Stimulated activated CD8-positive, alpha-beta memory T cell treated with anti-CD3 and anti-CD28 coated beads, Interleukin-7, amount 100 ng/mL, for 48 hours (primary cell): ENCODE measurements around the gene GPR176.
"Not testable (repeated sequence)": the region's sequence is repeated elsewhere in the genome, so short reads cannot be mapped to it uniquely, and the experiment has no call there.

Experiments used
- DNase-seq, 2 donors: peaks; one replicate each; pipeline ENCODE4 v3.0.0-alpha.2; 2020; ENCODE audit warnings: low read depth in 1 of 2; ENCODE audit errors: extremely low read depth in 1 of 2

The GPR176 gene

DNA sequence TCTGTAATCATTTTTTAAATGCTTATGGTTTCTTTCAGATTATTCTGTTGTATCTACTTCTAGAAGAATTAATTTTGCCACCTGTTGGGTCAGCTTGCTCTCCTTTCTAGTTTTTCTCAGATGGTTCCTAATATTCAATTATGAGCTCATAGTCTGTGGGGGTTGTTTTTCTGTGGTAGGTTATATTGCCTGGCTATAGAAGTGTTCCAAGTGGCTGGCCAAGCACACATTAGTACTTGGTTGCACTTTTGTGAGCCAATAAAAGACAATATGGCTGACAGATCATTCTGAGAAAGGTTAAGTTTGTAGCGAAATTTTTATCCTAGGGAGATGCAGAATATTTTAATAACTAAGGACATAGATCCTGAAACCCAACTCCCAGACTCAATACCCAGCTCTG lies 105.6 kb downstream of the GPR176 start:
- DNase-seq = no peak

DNA sequence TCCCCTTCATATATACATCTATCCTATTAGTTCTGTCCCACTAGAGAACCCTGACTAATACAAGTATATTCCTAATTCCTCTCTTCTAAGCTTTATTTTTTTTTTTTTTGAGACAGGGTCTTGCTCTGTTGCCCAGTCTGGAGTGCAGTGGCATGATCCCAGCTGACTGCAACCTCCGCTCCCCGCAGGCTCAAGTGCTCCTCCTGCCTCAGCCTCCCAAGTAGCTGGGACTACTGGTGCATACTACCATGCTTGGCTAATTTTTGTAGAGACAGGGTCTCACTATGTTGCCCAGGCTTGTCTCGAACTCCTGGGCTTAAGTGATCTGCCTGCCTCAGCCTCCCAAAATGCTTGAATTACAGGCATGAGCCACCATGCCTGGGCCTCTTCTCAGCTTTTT lies 107.4 kb downstream of the GPR176 start:
- DNase-seq = not testable (repeated sequence)

DNA sequence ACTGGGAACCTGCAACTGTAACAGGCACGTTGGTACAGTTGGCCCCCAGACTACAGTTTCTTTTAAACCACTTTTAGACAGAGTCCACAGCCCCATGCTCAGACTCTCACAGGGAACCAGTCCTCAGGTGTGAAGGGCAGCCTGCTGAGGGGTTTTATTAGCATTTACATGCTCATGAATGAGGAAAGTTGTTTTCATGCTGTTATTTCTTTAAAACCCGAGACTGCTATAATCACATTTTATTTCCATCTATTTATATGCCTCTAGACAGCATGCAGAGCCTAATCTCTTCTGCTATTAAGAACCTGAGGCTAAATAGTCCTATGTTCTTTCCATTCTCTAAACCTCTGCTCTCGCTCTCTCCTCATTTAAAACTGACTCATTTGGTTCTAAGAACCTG lies 111.2 kb downstream of the GPR176 start:
- no peak for DNase-seq

DNA sequence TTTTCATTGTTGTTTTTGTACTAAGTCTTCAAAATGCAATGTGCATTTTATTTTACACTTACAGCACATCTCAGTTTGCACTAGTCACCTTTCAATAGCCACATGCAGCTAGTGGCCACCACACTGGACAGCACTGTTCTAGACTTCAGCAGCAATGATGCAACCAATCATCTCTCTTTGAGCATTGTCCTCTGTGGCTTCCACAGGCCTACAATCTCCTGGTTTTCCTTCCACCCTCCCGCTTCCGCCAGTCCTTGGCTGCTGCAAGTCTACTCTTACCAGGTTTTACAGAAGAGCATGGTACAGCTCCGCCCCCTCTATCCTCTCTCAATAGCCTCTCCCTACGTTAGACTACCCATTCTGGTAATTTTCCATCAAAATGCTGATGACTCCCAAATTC lies 112.3 kb downstream of the GPR176 start:
- no peak for DNase-seq

DNA sequence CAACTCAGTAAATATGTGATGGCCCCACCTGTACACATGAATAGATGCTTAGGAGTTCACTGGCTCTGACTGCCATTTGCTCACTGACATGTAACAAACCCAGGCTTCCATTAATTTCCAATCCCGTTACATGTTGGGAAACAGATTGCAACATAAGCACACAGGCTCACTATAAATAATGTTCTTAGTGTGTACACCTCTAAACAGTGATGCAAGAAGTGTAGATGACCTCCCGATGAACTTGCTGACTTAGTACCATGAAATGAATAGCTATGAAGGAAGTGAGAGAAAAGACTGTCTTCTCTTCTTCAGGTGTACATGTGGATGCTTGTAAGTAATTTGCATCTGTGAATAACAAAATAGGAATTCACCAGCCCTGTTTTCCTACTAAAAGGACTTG lies 116.0 kb downstream of the GPR176 start:
- DNase-seq = no peak

DNA sequence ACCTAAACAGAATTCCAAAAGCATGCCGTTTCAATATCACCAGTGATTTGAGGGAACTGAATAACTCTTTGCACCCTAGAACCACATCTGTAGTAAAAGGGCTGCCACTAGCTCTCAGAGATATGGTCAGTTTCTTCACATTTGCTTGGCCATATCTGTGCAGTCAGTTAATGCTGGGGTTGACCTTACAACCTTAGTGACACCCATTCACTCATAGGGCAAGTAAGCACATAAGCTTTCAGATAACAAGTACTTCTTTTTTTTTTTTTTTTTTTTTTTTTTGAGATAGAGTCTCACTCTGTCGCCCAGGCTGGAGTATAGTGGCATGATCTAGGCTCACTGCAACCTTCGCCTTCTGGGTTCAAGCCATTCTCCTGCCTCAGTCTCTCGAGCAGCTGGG lies 117.0 kb downstream of the GPR176 start:
- no peak for DNase-seq

DNA sequence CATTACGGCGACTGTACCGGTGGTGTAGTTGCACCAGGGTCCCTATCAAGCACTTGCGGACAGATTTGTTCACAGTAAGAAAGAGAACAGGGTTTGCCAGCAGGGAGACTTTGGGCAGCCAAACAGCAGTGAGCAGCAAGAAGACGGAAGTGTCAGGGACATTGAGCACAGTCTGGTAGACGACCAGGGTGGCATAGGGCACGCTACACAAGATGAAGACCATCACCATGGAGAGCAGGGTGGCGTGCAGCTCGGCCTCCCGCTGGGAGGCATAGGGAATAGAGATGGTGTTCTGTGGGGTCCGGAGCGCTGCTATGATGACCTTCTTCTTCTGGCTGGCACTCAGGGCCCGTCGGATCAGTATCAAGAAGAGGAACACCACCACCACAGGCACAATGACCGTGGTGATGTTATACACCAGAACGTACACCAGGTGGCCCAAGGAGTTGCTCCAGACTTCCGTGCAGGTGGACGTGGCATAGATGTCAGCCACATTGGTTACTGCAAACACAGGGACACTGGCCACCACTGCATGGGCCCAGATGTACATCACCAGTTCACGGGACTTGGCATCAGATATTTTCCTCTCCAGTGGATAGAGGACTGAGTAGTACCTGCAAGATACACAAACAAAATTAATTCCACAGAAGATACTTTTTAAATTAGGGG lies 118.3 kb downstream of the GPR176 start:
- DNase-seq = no peak

DNA sequence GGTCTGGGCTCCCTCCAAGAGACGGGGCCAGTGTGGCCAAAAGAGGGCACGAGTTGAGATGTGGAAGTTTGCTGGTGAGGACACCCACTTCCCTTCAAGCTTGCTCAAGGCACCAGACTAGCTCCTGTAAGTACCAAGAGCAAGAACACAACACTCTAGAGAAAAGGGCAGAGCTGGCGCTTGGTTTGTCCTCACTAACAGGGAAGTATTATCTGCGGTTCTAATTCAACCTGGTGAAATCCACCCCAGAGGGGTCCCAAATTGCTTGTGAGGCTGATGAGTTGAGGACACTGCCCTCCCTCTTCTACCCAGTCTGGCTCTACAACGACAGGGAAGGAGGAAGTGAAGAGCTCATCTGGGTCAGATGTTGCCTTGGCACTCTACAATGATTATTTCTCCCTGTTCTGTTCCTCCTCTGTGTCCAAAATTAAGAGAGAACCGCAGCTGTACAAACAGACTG lies 120.5 kb downstream of the GPR176 start:
- no peak for DNase-seq

DNA sequence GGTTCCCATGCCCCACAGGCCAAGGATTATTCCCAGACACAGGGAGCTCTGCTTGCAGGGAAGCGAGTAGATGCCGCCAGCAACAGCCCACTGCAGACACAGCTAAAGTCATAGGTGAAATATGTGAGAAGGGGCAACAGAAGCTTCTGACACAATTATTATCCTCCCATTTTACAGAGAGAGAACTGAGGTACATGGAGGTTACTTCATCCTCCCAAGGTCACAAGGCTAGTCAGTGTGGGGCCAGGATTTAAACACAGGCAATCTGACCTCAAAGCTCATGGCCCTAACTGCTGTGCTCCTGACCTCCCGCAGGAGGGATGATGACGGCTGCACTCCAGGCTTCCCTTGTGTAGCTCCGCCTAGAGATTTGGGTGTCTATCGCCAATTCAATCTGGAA lies 121.7 kb downstream of the GPR176 start:
- DNase-seq = no peak

DNA sequence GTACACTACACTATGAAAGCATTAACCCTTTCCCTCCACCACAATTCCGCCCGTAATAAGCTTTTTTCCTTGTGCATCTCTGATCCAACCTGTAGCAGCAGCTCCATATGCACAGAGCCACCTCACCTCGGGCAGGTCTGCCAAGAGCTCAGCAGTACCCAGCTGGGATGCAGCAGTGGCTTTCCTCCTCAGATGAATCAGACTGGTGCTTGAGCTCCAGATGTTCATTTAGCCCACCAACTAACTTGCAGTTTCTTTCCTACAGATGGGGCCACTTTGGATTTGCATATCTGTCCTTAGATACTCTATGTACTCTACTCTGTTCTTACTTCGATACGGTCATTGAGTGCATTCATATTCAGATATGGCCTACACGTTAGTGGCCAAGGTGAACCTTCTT lies 122.7 kb downstream of the GPR176 start:
- no peak for DNase-seq

DNA sequence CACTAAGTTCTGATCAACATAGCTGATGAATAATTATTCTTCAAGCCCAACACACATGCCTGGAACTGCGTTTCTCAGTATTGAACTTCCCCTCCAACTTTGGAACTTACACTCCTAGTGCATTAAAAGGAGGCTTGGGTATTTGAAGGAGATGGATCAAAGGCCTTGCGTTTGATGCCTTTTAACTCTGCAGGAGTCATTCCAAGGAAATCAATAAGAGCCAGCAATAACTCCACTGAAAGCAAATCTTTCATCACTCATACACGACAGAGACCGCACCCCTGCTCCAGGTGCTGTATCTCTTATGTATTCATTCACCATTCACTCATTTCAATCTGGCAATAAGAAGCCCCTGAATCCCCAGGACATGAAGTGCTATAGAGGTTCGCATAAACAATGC lies 123.5 kb downstream of the GPR176 start:
- DNase-seq = no peak

DNA sequence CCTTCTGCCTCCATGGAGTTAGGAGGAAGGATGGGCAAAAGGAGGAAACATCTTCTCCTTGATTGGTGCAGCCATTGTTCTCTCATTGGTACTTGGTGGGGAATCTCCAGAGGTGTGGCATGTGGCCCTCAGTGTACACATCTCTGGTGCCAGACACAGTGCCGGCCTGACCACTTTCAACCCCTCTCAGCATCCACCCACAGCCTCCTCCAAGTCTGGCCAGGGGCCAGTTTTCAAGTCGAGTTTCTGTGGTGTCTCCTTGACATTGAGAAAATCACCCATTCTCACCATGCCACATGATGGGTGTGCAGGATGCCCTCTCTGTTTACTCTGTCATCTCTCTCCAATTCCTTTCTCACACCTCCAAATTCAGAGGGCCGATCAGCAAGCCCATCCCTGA lies 124.6 kb downstream of the GPR176 start:
- no peak for DNase-seq

DNA sequence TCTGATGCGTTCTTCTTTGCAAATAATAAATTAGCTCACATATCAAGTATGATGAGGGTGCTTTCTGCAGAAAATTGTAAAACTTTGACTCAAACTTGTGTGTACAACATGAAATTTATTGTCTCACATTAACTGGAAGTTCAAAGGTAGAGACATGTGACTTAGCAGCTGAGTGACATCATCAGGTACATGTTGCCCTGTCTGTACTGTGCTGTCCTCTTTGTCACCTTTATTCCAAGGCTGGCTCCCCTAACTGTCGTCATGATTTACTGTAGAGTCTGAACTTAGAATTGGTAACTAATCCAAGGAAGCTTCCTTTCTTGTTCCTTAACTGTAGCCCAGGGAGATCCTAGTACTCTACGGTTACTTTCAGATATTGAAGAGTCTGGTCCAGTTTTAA lies 125.1 kb downstream of the GPR176 start:
- DNase-seq = no peak

DNA sequence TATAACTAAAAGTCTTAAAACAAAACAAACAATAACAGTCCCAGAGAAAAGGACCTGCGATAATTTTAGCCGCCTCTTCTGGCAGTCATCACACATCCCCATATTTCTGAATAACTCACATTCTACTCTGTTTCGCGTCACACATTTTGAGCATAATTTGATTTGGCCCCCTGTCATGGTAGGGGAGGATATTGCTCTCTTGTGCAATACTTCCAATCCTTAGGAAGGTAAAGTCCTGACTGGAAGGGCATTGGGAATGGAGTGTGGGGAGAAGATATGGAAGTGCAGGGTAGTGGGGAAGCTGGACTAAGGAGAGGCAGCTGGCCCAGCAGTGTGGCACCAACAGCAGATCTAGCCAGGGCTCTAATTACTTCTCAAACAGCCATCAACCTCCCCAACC lies 126.1 kb downstream of the GPR176 start:
- DNase-seq = no peak

DNA sequence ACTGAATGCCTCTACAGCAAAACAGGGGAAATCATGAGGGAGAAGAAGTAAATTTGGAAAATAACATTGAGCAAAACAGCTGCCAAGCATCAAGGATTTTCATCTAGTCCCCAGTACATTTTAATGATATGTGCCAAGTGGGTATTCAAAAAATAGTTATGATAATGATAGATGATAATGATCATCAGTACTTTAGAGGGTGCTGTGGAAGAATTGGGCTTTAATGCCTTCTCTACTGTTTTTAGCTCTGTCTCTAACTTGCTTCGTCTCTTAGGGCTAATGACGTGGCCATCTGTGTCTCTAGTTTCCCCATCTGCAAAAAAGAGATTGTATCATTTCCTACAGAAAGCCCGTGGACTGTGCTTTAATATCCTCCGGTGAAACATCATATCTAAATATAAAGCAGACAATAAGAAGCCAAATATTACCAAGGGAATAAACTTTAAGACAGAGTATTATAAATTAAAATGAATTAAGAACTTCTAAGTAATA lies 127.2 kb downstream of the GPR176 start:
- DNase-seq = no peak

DNA sequence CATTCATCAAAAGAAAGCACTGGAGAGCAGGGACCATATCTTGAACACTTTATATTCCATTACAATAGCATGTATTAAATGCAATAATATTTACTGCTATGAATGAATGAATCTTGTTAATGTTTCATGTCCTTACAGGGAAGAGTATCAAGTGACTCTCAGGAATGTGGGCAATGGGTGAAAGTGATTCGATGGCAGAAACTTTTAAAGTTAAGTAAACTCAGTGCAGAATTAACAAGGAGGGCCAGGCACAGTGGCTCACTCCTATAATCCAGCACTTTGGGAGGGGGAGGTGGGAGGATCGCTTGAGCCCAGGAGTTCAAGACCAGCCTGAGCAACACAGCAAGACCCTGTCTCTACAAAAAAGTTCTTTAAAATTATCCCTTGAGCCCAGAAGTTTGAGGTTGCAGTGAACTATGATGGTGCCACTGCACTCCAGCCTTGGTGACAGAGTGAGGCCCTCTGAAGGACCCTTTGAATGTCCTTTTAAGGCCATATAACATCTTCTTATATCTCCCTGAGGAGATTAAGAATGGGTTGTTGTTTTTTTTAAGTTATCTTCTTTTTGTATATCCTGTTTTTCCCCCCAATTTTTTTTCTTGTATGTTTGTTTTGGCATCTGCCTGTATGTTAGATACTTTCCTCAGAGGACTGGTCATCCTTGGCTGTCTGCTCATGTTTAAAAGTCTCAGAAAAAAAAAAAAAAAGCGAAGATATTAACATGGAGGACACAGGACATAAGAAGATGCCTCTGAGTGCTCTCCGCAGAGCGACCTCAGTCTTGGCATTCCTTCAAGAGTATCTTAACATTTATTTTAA lies 127.8 kb downstream of the GPR176 start:
- no peak for DNase-seq

DNA sequence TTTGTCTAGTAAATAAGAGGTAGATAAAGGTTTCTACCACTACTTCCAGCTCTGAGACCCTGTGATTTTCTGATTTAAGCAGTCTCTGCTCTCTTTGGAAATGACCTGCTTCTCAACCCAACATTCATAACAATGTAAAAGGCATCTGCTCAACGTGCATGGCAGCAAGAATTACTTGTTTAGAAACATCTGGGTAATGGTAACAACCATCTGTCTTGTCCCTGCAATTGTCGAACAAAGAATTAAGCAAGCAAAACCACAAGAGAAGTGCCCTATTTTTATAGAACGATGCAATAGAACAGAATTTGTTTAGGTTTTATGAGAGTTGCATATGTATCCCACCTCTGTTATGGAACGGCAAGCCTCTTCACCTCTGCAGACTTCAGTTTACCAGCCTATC lies 130.3 kb downstream of the GPR176 start:
- no peak for DNase-seq

DNA sequence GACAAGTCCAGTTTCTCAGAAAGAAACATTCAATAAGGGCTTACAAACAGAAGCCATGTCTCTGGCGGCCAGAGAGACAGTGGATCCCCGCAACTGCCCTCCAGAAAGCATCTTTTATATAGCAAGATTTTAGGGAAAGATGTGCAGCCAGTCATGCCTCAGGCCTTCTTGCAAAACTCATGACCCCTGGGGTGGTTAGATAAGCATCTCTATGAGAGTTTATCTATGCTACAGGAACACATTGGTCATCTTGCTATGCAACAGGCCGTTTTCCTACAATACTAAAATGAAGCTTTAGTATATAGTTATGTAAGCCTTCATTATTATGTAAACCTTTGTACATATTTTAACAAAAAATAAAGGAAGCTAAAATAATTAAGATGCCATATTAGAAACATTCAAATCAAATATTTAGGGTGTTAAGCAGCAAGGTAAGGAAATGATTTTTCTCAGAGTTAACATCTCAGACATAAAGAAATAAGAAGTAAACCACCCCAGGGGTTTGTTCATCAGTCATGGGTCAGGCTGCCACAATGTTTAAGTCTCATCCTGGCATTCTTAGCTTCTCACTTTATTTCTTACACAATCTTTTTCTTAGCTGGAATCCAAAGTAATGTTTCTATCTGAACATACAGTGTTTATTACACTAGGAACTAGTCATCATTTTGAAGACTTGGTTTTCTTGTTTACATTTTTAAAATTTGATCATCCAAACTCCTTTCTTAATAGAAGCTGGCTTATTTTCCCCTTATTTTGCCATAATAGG lies 131.1 kb downstream of the GPR176 start:
- no peak for DNase-seq

DNA sequence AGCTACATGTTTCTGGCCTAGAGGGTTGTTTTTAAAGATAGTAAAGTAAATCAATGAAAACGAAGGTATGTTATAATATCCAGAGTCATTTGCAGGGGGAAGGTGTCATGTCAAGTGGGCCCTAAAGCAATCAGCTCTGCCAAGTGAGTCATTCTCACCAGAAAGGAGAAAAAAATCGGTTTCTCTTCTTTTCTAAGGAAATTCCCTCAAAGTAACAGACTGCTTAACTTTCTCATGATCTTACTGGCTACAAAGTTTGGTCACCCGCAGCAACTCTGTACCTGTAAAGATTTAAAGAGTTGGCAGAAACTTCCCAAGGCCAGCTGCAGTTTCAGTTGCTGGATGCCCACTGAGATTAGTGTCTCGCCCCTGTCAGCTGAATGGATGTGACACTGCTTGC lies 132.0 kb downstream of the GPR176 start:
- peak in 1 of 2 donors; percentile 15 for DNase-seq

DNA sequence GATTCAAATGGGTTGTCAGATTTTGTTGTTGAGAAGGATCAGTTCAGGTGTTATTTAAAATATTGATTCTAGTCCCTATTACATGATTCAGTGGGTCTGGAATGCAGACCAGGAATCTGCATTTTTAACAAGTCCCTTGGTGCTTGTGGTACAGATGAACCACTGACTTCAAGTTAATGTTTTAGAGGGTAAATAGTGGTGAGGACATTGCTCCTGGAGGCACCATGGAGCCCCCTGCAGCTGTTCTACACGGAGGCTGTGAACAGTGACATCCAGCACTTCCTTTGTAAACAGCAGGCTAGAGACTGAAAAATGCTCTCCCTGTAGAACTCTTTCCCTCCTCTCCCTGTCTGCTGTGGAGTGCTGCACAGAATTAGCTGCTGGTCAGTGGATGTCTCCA lies 132.6 kb downstream of the GPR176 start:
- DNase-seq = no peak

DNA sequence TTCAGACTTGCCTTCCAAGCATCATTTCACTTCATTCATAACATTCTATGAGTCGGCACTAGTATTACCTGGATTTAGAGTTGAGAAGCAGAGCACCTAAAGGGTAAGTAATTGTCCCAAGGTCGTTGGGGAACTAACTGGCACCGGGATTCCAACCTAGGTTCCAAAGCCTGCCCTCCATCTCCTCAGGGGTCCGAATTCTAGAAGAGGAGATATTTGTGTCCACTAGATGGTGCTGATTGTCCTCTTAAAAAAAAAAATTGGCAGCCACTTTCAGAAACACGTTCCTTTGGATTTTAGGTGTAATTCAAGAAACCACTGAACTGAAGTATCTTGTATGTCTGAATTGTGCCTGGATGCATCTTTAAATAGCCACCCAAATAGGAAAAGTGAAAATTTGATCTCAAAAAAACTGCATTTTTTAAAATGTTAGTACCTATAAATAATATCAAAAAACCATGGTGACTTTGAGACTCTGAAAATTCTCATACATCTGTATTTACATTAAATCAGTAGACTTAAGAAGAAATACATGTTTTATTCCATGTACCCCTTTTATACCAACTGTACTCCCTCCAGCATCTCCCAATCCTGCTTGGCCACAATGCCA lies 133.5 kb downstream of the GPR176 start:
- no peak for DNase-seq
